Spleen (tissue), 11 donors: ENCODE data around the gene CDH13. TPM values are rescaled to one million over a fixed set of nuclear protein-coding genes. Genes with fewer than 3 reads are reported as not detected.

Source experiments
- DNase-seq: peaks from one replicate; pipeline ENCODE4 v3.0.0-alpha.2; 2020
- H3K27ac ChIP-seq, 8 donors: fragments of 200-600 bp; sonication (generic) in 7 of 8; 1 replicate in 4 of 8; 2 replicates in 4 of 8; pipeline versions ENCODE4 v1.5.0 to v1.8.0; 2016 to 2021; ENCODE audit warnings: inconsistent platforms in 4 of 8, mild to moderate bottlenecking in 4 of 8, moderate library complexity in 1 of 8
- H3K27me3 ChIP-seq, 7 donors: fragments of 200-600 bp; sonication (generic) in 6 of 7; replicated peaks in 1 of 7; 1 replicate in 4 of 7; 2 replicates in 3 of 7; pipeline versions ENCODE4 v1.5.0 to v1.8.0; 2016 to 2021; ENCODE audit warnings: inconsistent platforms in 3 of 7, mild to moderate bottlenecking in 1 of 7
- H3K36me3 ChIP-seq, 6 donors: fragments of 200-600 bp; sonication (generic) in 5 of 6; 1 replicate in 4 of 6; 2 replicates in 2 of 6; pipeline versions ENCODE4 v1.5.0 to v1.8.0; 2016 to 2021; ENCODE audit warnings: inconsistent platforms in 2 of 6
- H3K4me1 ChIP-seq, 6 donors: fragments of 200-600 bp; sonication (generic) in 5 of 6; 1 replicate in 3 of 6; 2 replicates in 3 of 6; pipeline versions ENCODE4 v1.5.0 to v1.8.0; 2016 to 2021; ENCODE audit warnings: inconsistent platforms in 3 of 6
- H3K4me3 ChIP-seq, 8 donors: fragments of 200-600 bp; sonication (generic) in 7 of 8; 1 replicate in 4 of 8; 2 replicates in 4 of 8; pipeline versions ENCODE4 v1.5.0 to v1.8.0; 2016 to 2021; ENCODE audit warnings: inconsistent platforms in 4 of 8, mild to moderate bottlenecking in 4 of 8, moderate library complexity in 2 of 8
- H3K9me3 ChIP-seq, 8 donors: fragments of 200-600 bp; sonication (generic) in 7 of 8; 1 replicate in 4 of 8; 2 replicates in 4 of 8; pipeline versions ENCODE4 v1.5.0 to v1.8.0; 2016 to 2021; ENCODE audit warnings: inconsistent platforms in 4 of 8
- CTCF ChIP-seq, 11 experiments: fragments of 200-600 bp in 7 of 11; fragments of 450-650 bp in 4 of 11; sonication (generic) in 4 of 11; IDR thresholded peaks in 8 of 11; conservative IDR thresholded peaks in 3 of 11; 1 replicate in 7 of 11; 2 replicates in 4 of 11; pipeline versions ENCODE4 v1.4.0 to v1.8.0; 2016 to 2021; ENCODE audit warnings: antibody characterized with exemption in 11 of 11, inconsistent platforms in 4 of 11, mild to moderate bottlenecking in 1 of 11
- POLR2A ChIP-seq, 3 donors: fragments of 450-650 bp; IDR thresholded peaks; one replicate each; pipeline ENCODE4 v1.5.1; 2017; ENCODE audit warnings: antibody characterized with exemption in 3 of 3, mild to moderate bottlenecking in 1 of 3
- POLR2AphosphoS5 ChIP-seq, 3 donors: sonication (generic); formaldehyde crosslinking; IDR thresholded peaks; one replicate each; pipeline ENCODE4 v1.5.1; 2017; ENCODE audit warnings: antibody characterized with exemption in 3 of 3
- WGBS, 5 donors: extraction: QIAGEN DNeasy Blood & Tissue Kit in 3 of 5; methylation state at CpG; one replicate each; pipeline versions ENCODE4 v1.1.5 to v1.1.7; 2013 to 2018; 5-methylcytosine and 5-hydroxymethylcytosine counted together
- intact Hi-C: fragments of 100-400 bp; cut with DNase I; formaldehyde crosslinking; loops from one replicate; pipeline ENCODE4 v1.15.0; 2023; ENCODE audit warnings: low total_unique reads
- polyA plus RNA-seq, 3 donors: library from polyadenylated mRNA; stranded (reverse); fragments of 200-250 nt; gene quantifications; one replicate each; pipeline ENCODE4 v1.2.1, GENCODE V29; 2013
- total RNA-seq, 7 donors: library from RNA; depleted of rRNA in 3 of 7; stranded (reverse); fragments of >200 nt in 3 of 7; fragmentation: NEBNext Ultra II Directional in 4 of 7; extraction: Animal tissue kit (Norgen Biotek cat#: 25700) in 4 of 7; gene quantifications; one replicate each; pipeline versions ENCODE4 v1.1.0 to v1.2.1, GENCODE V29; 2016 to 2021
- donor health status: healthy with polysubstance abuse.
- donor health status: DM: no; HTN: no; CAD: no; lungs with moderate emphysema.
- donor health status: DM: no; HTN: no; CAD: no.
- donor health status: Bipolar disorder and iron deficiency.
- donor health status: healthy.
- donor health status: DM: no; HTN: no; CAD: no.
- donor health status: DM: yes; HTN: yes; CAD: no.

Gene CDH13
- total and polyA plus RNA-seq, 10 donors = 0.13 to 4.6 (median 1.1) TPM

- DNase-seq = no peak
- 73 to 92% (median 83%) methylated on average over 9 of the region's 9 CpGs for WGBS, 5 donors
Observed at GRCh38 chr16:83725313-83725712, 1098.5 kb downstream of the CDH13 start.

GRCh38 chr16:83727018-83727417 is 1100.2 kb downstream of the CDH13 start:
- WGBS, 5 donors = 21 to 30% (median 23%) methylated on average over 10 of the region's 10 CpGs
- Histone ChIP-seq H3K4me1 (peaks cover 0 to 12% (median 0%) of the 10 kb centered on the region in 6 donors), H3K9me3 (peaks cover 0 to 6% (median 0%) of the 10 kb centered on the region in 8 donors), H3K4me3 (no peak overlapping the region), H3K27me3 (no peaks in the 10 kb centered on the region), H3K36me3 (no peaks in the 10 kb centered on the region), H3K27ac (no peak overlapping the region)
- intact Hi-C loops = no loop called here
- TF ChIP-seq CTCF (IDR thresholded peaks at IDR 0.05 in 8 of 11, conservative IDR thresholded peaks at IDR 0.05 in 3 of 11) = no peak
- no peak for TF ChIP-seq POLR2A (IDR thresholded peaks at IDR 0.05)
- no peak for TF ChIP-seq POLR2AphosphoS5 (IDR thresholded peaks at IDR 0.05)
- no peak for DNase-seq

More at GRCh38 chr16:83725313-83725712, 1098.5 kb downstream of the CDH13 start:
- H3K9me3 ChIP-seq = no peaks in the 10 kb centered on the region
- H3K36me3 ChIP-seq = no peaks in the 10 kb centered on the region
- TF ChIP-seq CTCF (IDR thresholded peaks at IDR 0.05 in 8 of 11, conservative IDR thresholded peaks at IDR 0.05 in 3 of 11) (no peak), POLR2A (IDR thresholded peaks at IDR 0.05) (no peak), POLR2AphosphoS5 (IDR thresholded peaks at IDR 0.05) (no peak)
- H3K27ac ChIP-seq = no peak overlapping the region
- H3K27me3 ChIP-seq = peaks cover 0 to 2% (median 0%) of the 10 kb centered on the region in 7 donors
- intact Hi-C loops = no loop called here
- H3K4me1 ChIP-seq = peaks cover 0 to 12% (median 0%) of the 10 kb centered on the region in 6 donors
- no peak overlapping the region for H3K4me3 ChIP-seq

GRCh38 chr16:83727751-83728352 is 1101.1 kb downstream of the CDH13 start:
- DNase-seq = no peak

More at GRCh38 chr16:83727751-83728352, 1101.1 kb downstream of the CDH13 start:
- WGBS, 5 donors = 75 to 88% (median 82%) methylated on average over 18 of the region's 18 CpGs
- H3K36me3 ChIP-seq = no peaks in the 10 kb centered on the region
- H3K4me3 ChIP-seq = no peak overlapping the region
- H3K27me3 ChIP-seq = no peaks in the 10 kb centered on the region
- H3K4me1 ChIP-seq = peaks cover 0 to 12% (median 0%) of the 10 kb centered on the region in 6 donors
- intact Hi-C loops = no loop called here
- no peak for TF ChIP-seq CTCF (IDR thresholded peaks at IDR 0.05 in 8 of 11, conservative IDR thresholded peaks at IDR 0.05 in 3 of 11)
- no peak overlapping the region for H3K27ac ChIP-seq
- peaks cover 0 to 7% (median 0%) of the 10 kb centered on the region in 8 donors for H3K9me3 ChIP-seq
